GM12872 (cell line): ENCODE data around the gene SLX9.

ENCODE experiments used
- CTCF ChIP-seq: IDR thresholded peaks from 3 replicates; pipeline ENCODE4 v1.5.1; 2011; ENCODE audit warnings: low read depth, mild to moderate bottlenecking, low read length, moderate library complexity; ENCODE audit not compliant: insufficient read depth

SLX9 gene

GRCh38 chr21:44893948-44894656 lies 45.7 kb upstream of the SLX9 start:
- TF ChIP-seq CTCF = no peak

- TF ChIP-seq CTCF = no peak
Measured at GRCh38 chr21:44894687-44895302, 45.0 kb upstream of the SLX9 start.

GRCh38 chr21:44895859-44896258 lies 44.0 kb upstream of the SLX9 start:
- TF ChIP-seq CTCF = no peak

GRCh38 chr21:44896561-44897286 lies 43.1 kb upstream of the SLX9 start:
- TF ChIP-seq CTCF = no peak

- TF ChIP-seq CTCF = no peak
Measured at GRCh38 chr21:44897326-44898010, 42.4 kb upstream of the SLX9 start.

- TF ChIP-seq CTCF = no peak
Measured at GRCh38 chr21:44898011-44898488, 41.8 kb upstream of the SLX9 start.
